GM12873 (cell line): Measurements from ENCODE around the gene DAO.
A peak's percentile ranks its signal among the peaks of the same experiment; 100 is the strongest.

ENCODE experiments used
- TF ChIP-seq, protein P1 (sequence below): IDR thresholded peaks from 2 replicates; pipeline ENCODE4 v1.5.1; 2012; ENCODE audit warnings: low read depth, mild to moderate bottlenecking, moderate library complexity, low read length, control low read depth; ENCODE audit not compliant: insufficient read depth; ENCODE audit errors: missing control alignments

DAO gene

GRCh38 chr12:108850854-108851573, 28.9 kb upstream of the DAO start:
- TF ChIP-seq, protein P1, sequence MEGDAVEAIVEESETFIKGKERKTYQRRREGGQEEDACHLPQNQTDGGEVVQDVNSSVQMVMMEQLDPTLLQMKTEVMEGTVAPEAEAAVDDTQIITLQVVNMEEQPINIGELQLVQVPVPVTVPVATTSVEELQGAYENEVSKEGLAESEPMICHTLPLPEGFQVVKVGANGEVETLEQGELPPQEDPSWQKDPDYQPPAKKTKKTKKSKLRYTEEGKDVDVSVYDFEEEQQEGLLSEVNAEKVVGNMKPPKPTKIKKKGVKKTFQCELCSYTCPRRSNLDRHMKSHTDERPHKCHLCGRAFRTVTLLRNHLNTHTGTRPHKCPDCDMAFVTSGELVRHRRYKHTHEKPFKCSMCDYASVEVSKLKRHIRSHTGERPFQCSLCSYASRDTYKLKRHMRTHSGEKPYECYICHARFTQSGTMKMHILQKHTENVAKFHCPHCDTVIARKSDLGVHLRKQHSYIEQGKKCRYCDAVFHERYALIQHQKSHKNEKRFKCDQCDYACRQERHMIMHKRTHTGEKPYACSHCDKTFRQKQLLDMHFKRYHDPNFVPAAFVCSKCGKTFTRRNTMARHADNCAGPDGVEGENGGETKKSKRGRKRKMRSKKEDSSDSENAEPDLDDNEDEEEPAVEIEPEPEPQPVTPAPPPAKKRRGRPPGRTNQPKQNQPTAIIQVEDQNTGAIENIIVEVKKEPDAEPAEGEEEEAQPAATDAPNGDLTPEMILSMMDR = peak; percentile 19

GRCh38 chr12:108852674-108853309, 27.1 kb upstream of the DAO start:
- TF ChIP-seq, protein P1 = no peak

DNA sequence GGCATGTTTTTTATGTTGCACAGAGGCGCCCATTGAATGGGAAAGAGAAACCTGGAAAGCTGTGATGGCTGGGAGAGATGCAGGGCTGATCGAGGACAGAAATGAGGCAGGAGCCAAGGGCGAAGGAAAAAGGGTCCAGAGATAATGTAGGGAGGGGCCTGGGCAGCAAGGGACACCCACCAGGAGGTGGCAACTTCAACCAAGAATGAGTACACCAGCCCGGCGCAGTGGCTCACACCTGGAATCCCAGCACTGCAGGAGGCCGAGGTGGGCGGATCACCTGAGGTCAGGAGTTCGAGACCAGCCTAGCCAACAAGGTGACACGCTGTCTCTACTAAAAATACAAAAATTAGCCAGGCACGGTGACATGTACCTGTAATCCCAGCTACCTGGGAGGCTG, 26.5 kb upstream of the DAO start:
- TF ChIP-seq, protein P1 = no peak

- TF ChIP-seq, protein P1 = peak; percentile 24
These were observed 25.9 kb upstream of the DAO start for GRCh38 chr12:108853981-108854446.

DNA sequence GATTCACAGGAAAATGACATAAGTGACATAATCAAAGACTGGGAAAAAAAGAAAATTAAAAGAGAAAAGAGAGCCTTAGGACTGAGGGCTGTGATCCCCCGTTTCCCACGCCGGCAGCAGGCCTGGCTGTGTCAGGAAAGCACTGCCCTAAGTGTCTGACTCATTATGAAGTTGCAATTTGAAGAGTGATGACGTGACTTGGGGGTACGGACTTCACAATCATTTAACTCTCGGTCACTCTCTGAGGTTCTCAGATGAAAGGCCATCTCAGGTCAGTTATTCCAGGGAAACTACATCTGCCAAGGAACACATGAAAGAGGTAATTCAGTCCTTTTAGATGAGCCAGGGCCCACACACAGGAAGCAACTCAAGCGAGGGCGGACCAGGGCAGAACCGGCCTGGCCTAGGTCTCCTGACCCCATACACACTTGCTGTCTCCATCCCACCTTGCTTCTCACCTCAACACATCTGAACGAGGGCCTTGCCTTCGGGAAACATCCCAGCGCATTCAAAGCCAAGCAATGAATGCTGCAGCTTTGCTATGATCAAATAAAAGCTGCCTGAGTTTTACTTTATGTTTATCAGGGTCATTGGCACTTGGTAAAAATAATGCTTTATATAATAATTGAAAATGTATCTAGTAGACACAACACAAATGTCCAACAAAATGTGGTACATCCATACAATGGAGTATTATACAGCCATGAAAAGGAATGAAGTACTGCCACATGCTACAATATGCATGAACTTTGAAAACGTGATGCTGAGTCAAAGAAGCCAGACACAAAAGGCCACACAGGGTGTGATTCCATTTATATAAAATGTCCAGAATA, 25.2 kb upstream of the DAO start:
- TF ChIP-seq, protein P1 = no peak

DNA sequence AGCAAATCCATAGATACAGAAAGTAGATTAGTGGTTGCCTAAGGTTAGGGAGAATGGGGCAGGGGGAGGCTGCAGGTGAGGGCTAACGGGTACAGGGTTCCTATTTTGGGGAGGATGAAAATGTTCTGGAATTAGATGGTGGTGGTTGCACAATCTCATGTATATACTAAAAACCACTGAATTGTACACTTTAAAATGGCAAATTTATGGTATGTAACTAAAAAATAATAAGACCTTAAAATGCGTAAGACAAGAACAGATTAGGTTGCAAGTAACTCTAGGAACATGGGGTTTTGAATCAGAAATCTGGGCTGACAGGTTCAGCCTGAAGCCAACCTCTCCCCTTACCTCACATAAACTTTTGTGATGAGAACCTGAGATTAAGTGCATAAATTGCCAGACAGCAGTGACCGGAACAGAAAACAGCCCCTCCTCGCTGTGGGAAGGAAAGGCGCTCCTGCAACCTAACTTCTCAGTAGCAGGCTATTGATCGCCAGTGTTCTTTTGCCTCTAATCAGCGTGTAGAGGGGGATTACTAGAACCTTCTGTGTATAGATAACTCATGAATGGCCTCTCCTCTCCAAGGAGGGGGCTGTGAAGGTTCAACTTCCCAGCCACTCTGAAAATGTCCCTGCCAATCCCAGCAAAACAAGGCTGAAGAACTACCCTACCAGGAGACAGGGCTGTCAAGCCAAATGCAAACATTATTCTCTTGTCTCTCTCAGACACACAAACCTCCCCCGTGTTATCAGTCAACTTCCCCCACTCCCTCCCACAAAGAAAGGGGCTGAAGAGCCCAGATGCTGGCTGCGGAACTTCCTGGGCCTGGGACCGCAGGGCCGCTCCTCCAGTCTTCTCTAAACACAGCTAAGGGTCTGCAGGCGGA, 24.4 kb upstream of the DAO start:
- TF ChIP-seq, protein P1 = no peak
